GM18505 (cell line): ENCODE measurements around the gene DCUN1D2.

Experiments
- ATAC-seq: cut with Tn5 transposase; IDR thresholded peaks from one replicate; pipeline ENCODE4 v1.9.1; 2021; ENCODE audit not compliant: unreplicated experiment
- POLR2A ChIP-seq: IDR thresholded peaks from 4 replicates; pipeline ENCODE4 v1.6.1; 2011; ENCODE audit warnings: borderline replicate concordance; ENCODE audit not compliant: insufficient read depth, insufficient read length; ENCODE audit errors: extremely low read depth

The DCUN1D2 gene

GRCh38 chr13:113490496-113491417 lies at the start of gene DCUN1D2:
Gene DCUN1D2, minus strand, starts transcription at chr13:113490711. Its CDS starts 42 bp downstream, at chr13:113490669.
- peak; percentile 80 for TF ChIP-seq POLR2A
- peak; percentile 78 for ATAC-seq

GRCh38 chr13:113539822-113540221 lies 49.3 kb upstream of the DCUN1D2 start:
- no peak for TF ChIP-seq POLR2A
- ATAC-seq = no peak

GRCh38 chr13:113539176-113539575 lies 48.7 kb upstream of the DCUN1D2 start:
- no peak for TF ChIP-seq POLR2A
- ATAC-seq = no peak

GRCh38 chr13:113538689-113539058 lies 48.2 kb upstream of the DCUN1D2 start:
- ATAC-seq = no peak
- no peak for TF ChIP-seq POLR2A

- no peak for TF ChIP-seq POLR2A
- ATAC-seq = no peak
Measured at GRCh38 chr13:113537909-113538688, 47.6 kb upstream of the DCUN1D2 start.

GRCh38 chr13:113537205-113537604 lies 46.7 kb upstream of the DCUN1D2 start:
- ATAC-seq = no peak

GRCh38 chr13:113536461-113537110 lies 46.1 kb upstream of the DCUN1D2 start:
- TF ChIP-seq POLR2A = no peak
- no peak for ATAC-seq

More at GRCh38 chr13:113537205-113537604, 46.7 kb upstream of the DCUN1D2 start:
- TF ChIP-seq POLR2A = no peak

GRCh38 chr13:113535381-113535781 lies 44.9 kb upstream of the DCUN1D2 start:
- ATAC-seq = no peak
- TF ChIP-seq POLR2A = no peak

- no peak for ATAC-seq
- TF ChIP-seq POLR2A = no peak
Measured at GRCh38 chr13:113534236-113534860, 43.8 kb upstream of the DCUN1D2 start.

GRCh38 chr13:113533161-113533840 lies 42.8 kb upstream of the DCUN1D2 start:
- no peak for TF ChIP-seq POLR2A
- ATAC-seq = no peak

- no peak for TF ChIP-seq POLR2A
- no peak for ATAC-seq
Measured at GRCh38 chr13:113532156-113532806, 41.8 kb upstream of the DCUN1D2 start.
